Cortex of kidney (tissue), 1 donor: Measurements from ENCODE around the gene NUFIP1.
A peak's percentile ranks its signal among the peaks of the same experiment; 100 is the strongest.
"Not testable (repeated sequence)": the region's sequence is repeated elsewhere in the genome, so short reads cannot be mapped to it uniquely, and the experiment has no call there.

Experiments used
- DNase-seq: peaks from one replicate; lab custom pipeline; 2025; lab: John Stamatoyannopoulos, UW

NUFIP1 gene

GRCh38 chr13:44919104-44919804, 70.0 kb downstream of the NUFIP1 start:
- DNase-seq = no peak

GRCh38 chr13:44918326-44919103, 70.8 kb downstream of the NUFIP1 start:
- DNase-seq = no peak

- DNase-seq = peak; percentile 21
These were observed 71.5 kb downstream of the NUFIP1 start for GRCh38 chr13:44917589-44918325.

GRCh38 chr13:44912278-44913016, 76.8 kb downstream of the NUFIP1 start:
- no peak for DNase-seq

GRCh38 chr13:44908712-44909111, 80.6 kb downstream of the NUFIP1 start:
- DNase-seq = no peak

GRCh38 chr13:44908266-44908665, 81.0 kb downstream of the NUFIP1 start:
- DNase-seq = no peak

GRCh38 chr13:44906713-44907112, 82.6 kb downstream of the NUFIP1 start:
- DNase-seq = no peak

- no peak for DNase-seq
These were observed 83.0 kb downstream of the NUFIP1 start for GRCh38 chr13:44906230-44906629.

- DNase-seq = no peak
These were observed 83.7 kb downstream of the NUFIP1 start for GRCh38 chr13:44905556-44905955.

GRCh38 chr13:44904967-44905366, 84.3 kb downstream of the NUFIP1 start:
- no peak for DNase-seq

GRCh38 chr13:44903574-44903985, 85.7 kb downstream of the NUFIP1 start:
- no peak for DNase-seq

GRCh38 chr13:44902738-44903137, 86.5 kb downstream of the NUFIP1 start:
- DNase-seq = no peak

- DNase-seq = no peak
These were observed 89.3 kb downstream of the NUFIP1 start for GRCh38 chr13:44899967-44900366.

- DNase-seq = not testable (repeated sequence)
These were observed 91.0 kb downstream of the NUFIP1 start for GRCh38 chr13:44898308-44898707.

GRCh38 chr13:44895953-44896335, 93.3 kb downstream of the NUFIP1 start:
- DNase-seq = no peak

- DNase-seq = no peak
These were observed 93.9 kb downstream of the NUFIP1 start for GRCh38 chr13:44895264-44895952.

GRCh38 chr13:44894001-44894770, 95.1 kb downstream of the NUFIP1 start:
- DNase-seq = no peak
